SK-N-SH treated with all-trans-retinoic acid at 6 μM for 48 hours (cell line): ENCODE measurements around the gene SUPT3H.
A peak's percentile ranks its signal among the peaks of the same experiment; 100 is the strongest.

Experiments used
- ATAC-seq: fragments of 200-7000 bp; cut with Tn5 transposase; 3 replicates; pipeline ENCODE4 v1.9.1; 2020; ENCODE audit warnings: mild to moderate bottlenecking, moderate library complexity
- ARNTL ChIP-seq: fragments of 450-650 bp; formaldehyde crosslinking; IDR thresholded peaks from 2 replicates; pipeline ENCODE4 v1.5.0; 2020; ENCODE audit warnings: low read depth, mild to moderate bottlenecking, moderate library complexity, borderline replicate concordance
- BACH2 ChIP-seq: fragments of 250-450 bp; sonication (Bioruptor Pico); IDR thresholded peaks from 2 replicates; pipeline ENCODE4 v1.9.0; 2021; ENCODE audit warnings: mild to moderate bottlenecking, borderline replicate concordance
- CREB5 ChIP-seq: fragments of 250-450 bp; sonication (Bioruptor Pico); IDR thresholded peaks from 2 replicates; pipeline ENCODE4 v1.5.1; 2020; ENCODE audit warnings: low read depth, mild to moderate bottlenecking, moderate library complexity
- CSDC2 ChIP-seq: fragments of 250-450 bp; sonication (Bioruptor Pico); IDR thresholded peaks from 2 replicates; pipeline ENCODE4 v1.5.0; 2020; ENCODE audit warnings: mild to moderate bottlenecking, moderate library complexity
- CSRNP3 ChIP-seq: fragments of 250-450 bp; sonication (Bioruptor Pico); IDR thresholded peaks from 2 replicates; pipeline ENCODE4 v1.5.1; 2021; ENCODE audit warnings: mild to moderate bottlenecking, moderate library complexity
- ESRRG ChIP-seq: fragments of 250-450 bp; sonication (Bioruptor Pico); IDR thresholded peaks from 2 replicates; pipeline ENCODE4 v1.6.1; 2021; ENCODE audit warnings: mild to moderate bottlenecking
- GLIS3 ChIP-seq: fragments of 250-450 bp; sonication (Bioruptor Pico); IDR thresholded peaks from 2 replicates; pipeline ENCODE4 v1.5.0; 2020; ENCODE audit warnings: mild to moderate bottlenecking, moderate library complexity
- ISL1 ChIP-seq: fragments of 250-450 bp; sonication (Bioruptor Pico); IDR thresholded peaks from 2 replicates; pipeline ENCODE4 v2.1.2; 2022; ENCODE audit warnings: mild to moderate bottlenecking, moderate library complexity
- OSR1 ChIP-seq: fragments of 250-450 bp; sonication (Bioruptor Pico); IDR thresholded peaks from 2 replicates; pipeline ENCODE4 v1.8.0; 2022; ENCODE audit warnings: moderate library complexity, mild to moderate bottlenecking, inconsistent platforms
- PATZ1 ChIP-seq: fragments of 250-450 bp; sonication (Bioruptor Pico); IDR thresholded peaks from 2 replicates; pipeline ENCODE4 v1.8.0; 2020; ENCODE audit warnings: mild to moderate bottlenecking, moderate library complexity, borderline replicate concordance
- POU6F1 ChIP-seq: fragments of 250-450 bp; sonication (Bioruptor Pico); IDR thresholded peaks from 2 replicates; pipeline ENCODE4 v1.8.0; 2021; ENCODE audit warnings: low read depth, mild to moderate bottlenecking, moderate library complexity, borderline replicate concordance
- PPARA ChIP-seq: fragments of 250-450 bp; sonication (Bioruptor Pico); IDR thresholded peaks from 2 replicates; pipeline ENCODE4 v1.5.0; 2020; ENCODE audit warnings: mild to moderate bottlenecking, borderline replicate concordance
- RARB ChIP-seq: fragments of 250-450 bp; sonication (Bioruptor Pico); IDR thresholded peaks from 2 replicates; pipeline ENCODE4 v1.8.0; 2021; ENCODE audit warnings: mild to moderate bottlenecking, moderate library complexity
- SNAI2 ChIP-seq: fragments of 250-450 bp; sonication (Bioruptor Pico); IDR thresholded peaks from 2 replicates; pipeline ENCODE4 v1.5.0; 2020; ENCODE audit warnings: mild to moderate bottlenecking, moderate library complexity
- TCF4 ChIP-seq: fragments of 250-450 bp; sonication (Bioruptor Pico); IDR thresholded peaks from 2 replicates; pipeline ENCODE4 v1.8.0; 2021; ENCODE audit warnings: mild to moderate bottlenecking, moderate library complexity, borderline replicate concordance
- TOX ChIP-seq: fragments of 250-450 bp; sonication (Bioruptor Pico); IDR thresholded peaks from 2 replicates; pipeline ENCODE4 v1.8.0; 2021; ENCODE audit warnings: mild to moderate bottlenecking, moderate library complexity, borderline replicate concordance
- TSHZ2 ChIP-seq: fragments of 250-450 bp; sonication (Bioruptor Pico); IDR thresholded peaks from 2 replicates; pipeline ENCODE4 v1.5.0; 2020; ENCODE audit warnings: mild to moderate bottlenecking, moderate library complexity
- ZC3H10 ChIP-seq: fragments of 250-450 bp; sonication (Bioruptor Pico); IDR thresholded peaks from 2 replicates; pipeline ENCODE4 v1.5.1; 2021; ENCODE audit warnings: mild to moderate bottlenecking, moderate library complexity
- ZFP3 ChIP-seq: fragments of 250-450 bp; sonication (Bioruptor Pico); IDR thresholded peaks from 2 replicates; pipeline ENCODE4 v1.5.0; 2020; ENCODE audit warnings: mild to moderate bottlenecking, moderate library complexity
- ZFP30 ChIP-seq: fragments of 450-650 bp; formaldehyde crosslinking; IDR thresholded peaks from 2 replicates; pipeline ENCODE4 v1.5.0; 2022; ENCODE audit warnings: mild to moderate bottlenecking, moderate library complexity
- ZNF565 ChIP-seq: fragments of 450-650 bp; formaldehyde crosslinking; conservative IDR thresholded peaks from 2 replicates; pipeline ENCODE4 v1.5.0; 2020; ENCODE audit warnings: low read depth, mild to moderate bottlenecking, moderate library complexity
- ZNF70 ChIP-seq: fragments of 450-650 bp; formaldehyde crosslinking; IDR thresholded peaks from 2 replicates; pipeline ENCODE4 v1.5.0; 2020; ENCODE audit warnings: mild to moderate bottlenecking, moderate library complexity
- ZNF8 ChIP-seq: fragments of 450-650 bp; formaldehyde crosslinking; IDR thresholded peaks from 2 replicates; pipeline ENCODE4 v1.5.0; 2020; ENCODE audit warnings: mild to moderate bottlenecking, moderate library complexity

The SUPT3H gene

GRCh38 chr6:44966449-44967092, 411.2 kb downstream of the SUPT3H start:
- TF ChIP-seq OSR1 (no peak), POU6F1 (CRISPR knock-in tag) (no peak), TSHZ2 (CRISPR knock-in tag) (no peak), RARB (CRISPR knock-in tag) (no peak), ZFP3 (CRISPR knock-in tag) (no peak), TCF4 (CRISPR knock-in tag) (no peak), PPARA (CRISPR knock-in tag) (no peak), CSDC2 (no peak), ZNF565 (CRISPR knock-in tag) (no peak), ZFP30 (no peak), TOX (CRISPR knock-in tag) (0 out of 2 replicates have a peak, but pooled peaks have one; percentile 16), ARNTL (CRISPR knock-in tag) (no peak), ZC3H10 (CRISPR knock-in tag) (no peak), GLIS3 (no peak), SNAI2 (CRISPR knock-in tag) (no peak), ESRRG (no peak), CREB5 (CRISPR knock-in tag) (0 out of 2 replicates have a peak, but pooled peaks have one; percentile 54), BACH2 (CRISPR knock-in tag) (no peak), ISL1 (CRISPR knock-in tag) (peak; percentile 77), ZNF70 (CRISPR knock-in tag) (no peak), ZNF8 (CRISPR knock-in tag) (no peak), CSRNP3 (CRISPR knock-in tag) (no peak), PATZ1 (peak; percentile 48; the same call in 1 of the 2 replicates)
- ATAC-seq, result peak; percentile 94

- no peak for TF ChIP-seq ESRRG
- no peak for TF ChIP-seq ZNF565 (CRISPR knock-in tag)
- no peak for TF ChIP-seq ARNTL (CRISPR knock-in tag)
- TF ChIP-seq GLIS3, result no peak
- TF ChIP-seq, all 23 proteins: peak for 0
- no peak for ATAC-seq
Observed at GRCh38 chr6:44965708-44966107, 412.0 kb downstream of the SUPT3H start.
